Activated CD4-positive, alpha-beta memory T cell treated with anti-CD3 and anti-CD28 coated beads for 36 hours (primary cell): Measurements from ENCODE around the gene ADD2. TPM values are rescaled to one million over a fixed set of nuclear protein-coding genes. Genes with fewer than 3 reads are reported as not detected.

Source experiments
- CTCF ChIA-PET: fragments of 350-600 bp; sonication (Branson Sonifier 250); formaldehyde crosslinking; loops from one replicate; lab custom pipeline; 2021; ENCODE audit warnings: antibody characterized with exemption, inconsistent platforms; lab: Charles Lee
- POLR2A ChIA-PET: fragments of 350-600 bp; sonication (Branson Sonifier 250); formaldehyde crosslinking; loops from one replicate; lab custom pipeline; 2021; ENCODE audit warnings: antibody characterized with exemption; lab: Charles Lee
- DNase-seq: peaks from one replicate; pipeline ENCODE4 v3.0.0-alpha.2; 2020
- H3K27ac Mint-ChIP-seq: one replicate; pipeline ENCODE4 v1.8.0; 2021; ENCODE audit warnings: mixed read lengths
- H3K27me3 Mint-ChIP-seq: one replicate; pipeline ENCODE4 v1.8.0; 2021; ENCODE audit warnings: mixed read lengths
- H3K36me3 Mint-ChIP-seq: one replicate; pipeline ENCODE4 v1.8.0; 2021; ENCODE audit warnings: mixed read lengths
- H3K4me1 Mint-ChIP-seq: one replicate; pipeline ENCODE4 v1.8.0; 2021; ENCODE audit warnings: low read depth, mixed read lengths
- H3K4me3 Mint-ChIP-seq: one replicate; pipeline ENCODE4 v1.8.0; 2021; ENCODE audit warnings: mild to moderate bottlenecking, mixed read lengths
- H3K9me3 Mint-ChIP-seq: one replicate; pipeline ENCODE4 v1.8.0; 2021; ENCODE audit warnings: mixed read lengths
- intact Hi-C: fragments of 100-400 bp; cut with micrococcal nuclease; formaldehyde crosslinking; loops from one replicate; pipeline ENCODE4 v1.15.1; 2023
- total RNA-seq, 2 experiments: library from RNA; stranded (reverse); gene quantifications; one replicate each; pipeline ENCODE4 v1.2.3, GENCODE V29; 2021

The ADD2 gene
- total RNA-seq, 2 experiments from 2014 or later: 5.6 to 6.0 TPM

DNA sequence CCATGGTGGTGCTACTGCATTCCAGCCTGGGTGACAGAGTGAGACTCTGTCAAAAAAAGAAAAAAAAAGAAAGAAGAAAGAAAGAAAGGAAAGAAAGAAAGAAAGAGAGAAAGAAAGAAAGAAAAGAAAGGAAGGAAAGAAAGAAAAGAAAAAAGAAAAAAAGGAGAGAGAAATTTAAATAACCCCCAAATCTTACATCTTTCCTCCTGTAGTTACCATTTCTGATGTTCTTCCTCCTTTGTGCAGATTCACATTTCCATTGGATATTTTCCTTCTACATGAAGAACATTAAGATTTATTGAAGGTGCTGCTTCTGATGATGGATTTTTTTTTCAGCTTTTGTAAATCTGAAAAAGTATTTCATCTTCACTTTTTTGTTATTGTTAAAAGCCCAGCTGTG lies 117.0 kb downstream of the ADD2 start:
- Mint-ChIP-seq H3K36me3 (no peaks in the 10 kb centered on the region), H3K9me3 (no peaks in the 10 kb centered on the region), H3K4me3 (no peak overlapping the region), H3K4me1 (peaks cover 6% of the 10 kb centered on the region), H3K27me3 (peaks cover 16% of the 10 kb centered on the region), H3K27ac (no peak overlapping the region)
- intact Hi-C loops: loop anchor here (10.0 kb wide), 2 partner anchors 204 to 294 kb away; no protein-coding TSS in a partner anchor
- CTCF ChIA-PET: interaction anchor here (1.4 kb wide), 1 partner anchor 347 kb away, joined by 5 read pairs; no protein-coding TSS in a partner anchor
- no peak for DNase-seq
- POLR2A ChIA-PET: no interaction called here

DNA sequence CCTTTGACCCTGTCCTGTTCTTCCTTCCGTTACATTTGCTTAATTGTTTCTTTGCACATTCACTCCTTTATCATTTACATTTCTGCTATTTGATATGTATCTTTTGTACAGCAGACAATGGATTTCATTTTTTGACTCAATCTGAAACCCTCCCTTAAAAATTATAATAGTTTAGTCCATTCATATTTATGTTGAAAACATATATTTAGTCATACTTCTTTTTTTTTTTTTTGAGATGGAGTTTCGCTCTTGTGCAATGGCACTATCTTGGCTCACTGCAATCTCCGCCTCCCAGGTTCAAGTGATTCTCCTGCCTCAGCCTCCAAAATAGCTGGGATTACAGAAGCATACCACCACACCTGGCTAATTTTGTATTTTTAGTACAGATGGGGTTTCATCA lies 119.0 kb downstream of the ADD2 start:
- no peak overlapping the region for H3K4me3 Mint-ChIP-seq

DNA sequence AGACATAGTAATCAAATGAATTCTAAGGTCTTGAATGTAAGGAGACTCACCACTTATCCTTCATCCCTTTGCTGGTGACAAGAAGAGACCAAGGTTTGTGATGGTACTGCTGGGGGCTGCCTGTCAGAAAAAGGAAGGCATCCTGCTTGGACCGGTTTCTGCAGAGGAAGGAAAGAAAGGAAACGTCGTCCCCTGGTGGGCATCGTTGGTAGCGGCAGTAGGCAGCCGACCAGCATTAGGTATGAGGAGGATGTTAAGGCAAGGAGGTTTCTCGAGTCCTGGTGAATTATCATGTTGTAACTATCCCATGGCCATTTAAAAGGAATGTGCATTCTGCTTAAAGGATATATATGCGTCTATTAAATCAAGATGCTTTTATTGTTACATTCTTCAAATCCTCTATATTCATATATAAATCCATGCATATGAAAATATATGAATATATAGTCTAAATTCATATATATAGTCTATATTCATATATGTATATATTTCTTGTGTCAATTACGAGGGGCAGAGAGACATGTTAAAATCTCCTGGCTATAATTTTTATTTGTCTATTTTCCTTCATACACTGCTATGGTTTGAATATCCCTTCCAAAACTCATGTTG lies 120.0 kb downstream of the ADD2 start:
- peak; percentile 83 for DNase-seq
- Mint-ChIP-seq H3K9me3 (no peaks in the 10 kb centered on the region), H3K4me3 (no peak overlapping the region), H3K4me1 (no peaks in the 10 kb centered on the region), H3K27me3 (no peaks in the 10 kb centered on the region), H3K36me3 (no peaks in the 10 kb centered on the region), H3K27ac (no peak overlapping the region)
- ChIA-PET POLR2A (no interaction called here), CTCF (interaction anchor here (0.7 to 7.4 kb wide), 11 partner anchors 9 to 345 kb away, joined by 3 to 99 read pairs (median 4); partner anchors contain the start of gene FAM136A)
- intact Hi-C loops: loop anchor here (1.0 to 5.0 kb wide), 4 partner anchors 31 to 344 kb away; partner anchors contain the start of gene TGFA

More for the DNA sequence above, 119.0 kb downstream of the ADD2 start:
- Mint-ChIP-seq H3K27ac (no peak overlapping the region), H3K36me3 (no peaks in the 10 kb centered on the region), H3K9me3 (no peaks in the 10 kb centered on the region), H3K4me1 (no peaks in the 10 kb centered on the region), H3K27me3 (peaks cover 4% of the 10 kb centered on the region)
- intact Hi-C loops: loop anchor here (1.0 to 5.0 kb wide), 4 partner anchors 32 to 345 kb away; partner anchors contain the start of gene TGFA
- DNase-seq: no peak
- ChIA-PET CTCF (interaction anchor here (2.1 to 7.4 kb wide), 2 partner anchors 10 to 346 kb away, joined by 6 to 99 read pairs; partner anchors contain the start of gene FAM136A), POLR2A (no interaction called here)

DNA sequence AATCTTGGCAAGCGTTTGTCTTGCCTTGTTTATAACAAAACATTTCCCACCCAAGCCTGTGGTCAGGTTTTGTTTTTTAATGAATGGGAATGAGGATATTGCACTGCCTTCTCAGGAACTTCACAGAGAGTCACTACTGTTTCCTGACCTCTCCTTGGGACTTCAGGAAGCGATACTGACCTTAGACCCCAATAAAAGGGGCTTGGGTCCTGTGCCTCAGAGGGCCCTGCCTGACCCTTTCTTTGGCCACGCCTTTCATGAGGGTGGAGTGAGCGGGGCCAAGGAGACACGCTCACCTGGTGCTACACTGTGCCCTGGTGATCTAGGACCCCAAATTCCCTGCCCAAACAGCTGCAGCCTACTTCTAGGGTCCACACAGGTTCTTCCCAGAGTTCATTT lies 121.6 kb downstream of the ADD2 start:
- Mint-ChIP-seq H3K27ac (no peak overlapping the region), H3K4me3 (no peak overlapping the region), H3K27me3 (no peaks in the 10 kb centered on the region), H3K9me3 (no peaks in the 10 kb centered on the region), H3K4me1 (peaks cover 4% of the 10 kb centered on the region), H3K36me3 (no peaks in the 10 kb centered on the region)
- CTCF ChIA-PET: interaction anchor here (0.7 to 7.4 kb wide), 9 partner anchors 9 to 343 kb away, joined by 3 to 99 read pairs (median 5); partner anchors contain the start of gene FAM136A
- POLR2A ChIA-PET: no interaction called here
- intact Hi-C loops: loop anchor here (5.0 kb wide), 1 partner anchor 94 kb away; the partner anchor contains the start of gene TGFA
- no peak for DNase-seq

DNA sequence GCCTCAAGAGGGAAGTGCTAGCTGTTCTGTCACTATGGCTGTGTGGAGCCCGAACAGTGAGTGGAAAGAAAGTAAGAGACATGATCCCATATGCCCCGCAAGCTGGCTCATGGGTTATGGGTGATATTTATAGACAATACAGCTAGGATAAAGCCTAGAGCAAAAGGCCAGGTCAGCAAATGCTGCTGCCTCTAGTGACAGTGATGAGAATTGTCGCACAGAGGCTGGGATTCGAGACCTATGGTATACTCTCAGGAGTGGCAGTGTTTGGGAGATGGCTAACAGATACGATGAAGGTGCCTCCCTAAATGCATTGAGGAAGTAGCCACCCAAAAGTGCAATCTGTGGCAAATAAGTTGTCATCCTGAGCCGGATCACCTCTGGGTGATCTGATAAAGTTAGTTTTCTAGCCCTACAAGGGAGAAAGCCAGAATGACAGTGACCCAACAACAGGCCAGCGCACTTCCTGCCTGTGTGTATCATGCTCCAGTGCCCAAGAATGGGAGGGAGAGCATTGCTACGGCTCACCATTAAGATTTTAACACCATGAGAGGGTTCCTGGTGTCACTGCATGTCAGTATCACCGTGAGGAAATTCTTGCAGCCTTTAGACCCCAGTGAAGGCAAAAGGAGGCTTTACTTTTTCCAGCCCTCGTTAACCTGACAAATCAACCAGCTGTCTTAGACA lies 122.1 kb downstream of the ADD2 start:
- Mint-ChIP-seq H3K27me3 (no peaks in the 10 kb centered on the region), H3K4me3 (no peak overlapping the region), H3K9me3 (no peaks in the 10 kb centered on the region), H3K36me3 (no peaks in the 10 kb centered on the region), H3K4me1 (peaks cover 8% of the 10 kb centered on the region), H3K27ac (no peak overlapping the region)
- CTCF ChIA-PET: interaction anchor here (0.7 to 7.4 kb wide), 11 partner anchors 9 to 342 kb away, joined by 3 to 99 read pairs (median 3); partner anchors contain the start of gene FAM136A
- intact Hi-C loops: loop anchor here (5.0 kb wide), 1 partner anchor 94 kb away; the partner anchor contains the start of gene TGFA
- DNase-seq: no peak
- POLR2A ChIA-PET: no interaction called here

DNA sequence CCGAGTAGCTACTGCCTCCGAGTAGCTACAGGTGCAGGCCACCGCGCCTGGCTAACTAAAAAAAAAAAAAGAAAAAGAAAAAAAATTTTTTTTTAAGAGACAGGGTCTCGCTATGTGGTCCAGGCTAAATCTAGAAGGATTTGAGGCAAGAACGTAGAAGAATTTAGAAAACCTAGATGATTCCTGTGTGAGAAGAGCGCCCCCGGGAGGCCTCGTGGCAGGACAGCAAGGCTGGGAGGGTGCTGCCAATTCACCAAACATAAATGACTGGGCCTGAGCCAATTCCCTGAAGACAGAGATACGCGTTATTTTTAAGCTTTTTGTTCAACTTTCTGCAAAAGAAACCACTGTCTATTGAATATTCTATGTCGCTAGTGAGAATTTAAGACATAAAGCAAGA lies 124.3 kb downstream of the ADD2 start:
- Mint-ChIP-seq H3K27ac (no peak overlapping the region), H3K4me3 (no peak overlapping the region), H3K36me3 (no peaks in the 10 kb centered on the region), H3K27me3 (no peaks in the 10 kb centered on the region), H3K9me3 (no peaks in the 10 kb centered on the region), H3K4me1 (peaks cover 23% of the 10 kb centered on the region)
- peak; percentile 56 for DNase-seq
- intact Hi-C loops: loop anchor here (1.0 kb wide), 1 partner anchor 302 kb away; no protein-coding TSS in a partner anchor
- ChIA-PET POLR2A (interaction anchor here (0.6 kb wide), 1 partner anchor 64 kb away, joined by 3 read pairs; no protein-coding TSS in a partner anchor), CTCF (interaction anchor here (0.6 to 7.4 kb wide), 7 partner anchors 13 to 386 kb away, joined by 3 to 99 read pairs (median 5); partner anchors contain the start of genes FAM136A and PCYOX1)

DNA sequence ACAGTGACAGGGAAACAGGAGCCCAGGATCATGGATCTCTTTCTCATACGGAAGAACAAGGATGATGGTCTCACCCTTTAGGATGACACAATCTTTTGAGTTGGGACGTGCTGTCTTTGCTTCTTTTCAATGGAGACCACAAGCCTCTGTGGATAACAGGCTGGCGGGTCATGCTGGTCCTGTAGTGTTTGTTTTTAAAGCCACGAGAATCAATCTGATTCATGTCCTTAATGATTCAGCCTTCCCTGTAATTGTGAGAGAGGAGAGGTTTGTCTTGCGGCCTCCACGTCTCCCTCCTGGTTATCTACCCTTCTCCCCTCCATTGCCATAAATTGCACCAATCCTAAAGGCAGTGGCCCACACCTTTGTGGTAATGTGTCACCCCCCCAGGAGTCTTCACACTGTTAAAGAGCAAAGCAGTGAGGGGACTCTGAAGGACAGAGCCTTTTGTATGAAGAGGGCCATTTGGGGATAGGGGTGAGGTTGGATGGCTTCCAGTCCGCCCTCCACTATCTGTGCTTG lies 126.7 kb downstream of the ADD2 start:
- ChIA-PET POLR2A (no interaction called here), CTCF (no interaction called here)
- Mint-ChIP-seq H3K27ac (no peak overlapping the region), H3K36me3 (no peaks in the 10 kb centered on the region), H3K9me3 (no peaks in the 10 kb centered on the region), H3K4me1 (peaks cover 32% of the 10 kb centered on the region), H3K4me3 (no peak overlapping the region), H3K27me3 (no peaks in the 10 kb centered on the region)
- intact Hi-C loops: no loop called here
- DNase-seq: peak; percentile 31

DNA sequence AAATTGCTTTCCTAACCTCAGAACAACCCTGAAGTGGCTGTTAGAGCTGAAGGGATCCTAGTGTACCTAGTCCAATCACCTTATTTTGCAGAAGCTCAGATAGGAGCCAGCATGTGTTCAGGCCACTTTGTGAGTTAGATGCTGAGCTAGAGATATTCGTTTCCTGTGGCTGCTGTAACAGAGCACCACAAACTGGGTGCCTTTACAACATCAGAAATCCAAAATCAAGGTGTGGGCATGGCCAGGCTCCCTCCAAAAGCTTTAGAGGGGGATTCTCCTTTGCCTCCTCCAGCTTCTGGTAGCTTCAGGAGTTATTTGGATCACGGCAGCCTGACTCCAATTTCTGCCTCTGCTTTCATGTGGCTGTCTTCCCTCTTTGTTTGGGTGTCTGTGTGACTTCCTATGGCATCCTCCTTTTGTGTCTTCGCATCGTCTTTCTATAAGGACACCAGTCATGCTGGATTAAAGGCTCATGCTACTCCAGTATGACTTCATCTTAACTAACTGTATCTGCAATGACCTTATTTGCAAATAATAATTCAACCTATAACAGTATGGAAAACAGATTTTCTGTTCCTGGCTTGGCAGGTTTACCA lies 128.1 kb downstream of the ADD2 start:
- ChIA-PET CTCF (interaction anchor here (1.6 to 1.7 kb wide), 4 partner anchors 20 to 338 kb away, joined by 4 to 6 read pairs (median 4); partner anchors contain the start of gene FAM136A), POLR2A (no interaction called here)
- H3K27ac Mint-ChIP-seq: no peak overlapping the region
- H3K4me1 Mint-ChIP-seq: peaks cover 32% of the 10 kb centered on the region
- H3K9me3 Mint-ChIP-seq: no peaks in the 10 kb centered on the region
- DNase-seq: no peak
- intact Hi-C loops: no loop called here
- no peaks in the 10 kb centered on the region for H3K27me3 Mint-ChIP-seq
- H3K36me3 Mint-ChIP-seq: no peaks in the 10 kb centered on the region
- no peak overlapping the region for H3K4me3 Mint-ChIP-seq

DNA sequence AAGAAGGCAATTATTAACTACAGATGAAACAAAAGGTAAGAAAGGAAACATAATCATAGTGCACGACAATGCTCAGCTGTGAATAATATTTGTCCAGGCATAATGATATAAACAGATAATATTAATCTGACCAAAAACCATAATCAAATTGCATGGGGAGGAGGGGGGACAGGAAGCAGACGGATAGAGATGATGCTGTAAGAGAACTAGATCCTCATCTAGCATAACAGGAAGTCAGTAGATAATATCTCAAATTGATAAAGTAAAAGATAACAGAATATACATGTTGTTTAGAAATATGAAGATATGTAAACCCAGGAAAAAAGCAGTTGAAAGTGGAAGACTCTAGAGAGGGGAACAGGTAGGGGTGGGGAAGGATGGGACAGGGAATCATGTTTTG lies 129.4 kb downstream of the ADD2 start:
- Mint-ChIP-seq H3K27ac (no peak overlapping the region), H3K9me3 (no peaks in the 10 kb centered on the region)
- POLR2A ChIA-PET: no interaction called here

DNA sequence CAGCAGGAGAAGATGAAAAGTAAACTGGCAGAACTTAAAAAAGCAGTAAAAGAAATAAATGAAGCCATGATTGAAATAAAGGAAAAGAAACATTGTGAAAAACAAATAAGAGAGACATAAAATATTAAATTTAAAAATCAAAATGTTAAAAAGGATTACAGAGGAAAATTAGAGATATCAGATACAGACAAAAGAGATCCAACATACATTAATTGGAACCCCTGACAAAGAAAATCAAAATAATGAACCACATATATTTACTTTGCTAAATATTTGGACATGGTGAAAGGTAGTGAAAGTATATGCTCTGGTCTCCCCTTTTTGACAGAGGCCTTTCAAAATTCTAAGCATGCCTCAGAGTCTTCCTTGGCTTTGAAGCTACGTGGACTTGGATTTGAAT lies 134.5 kb downstream of the ADD2 start:
- Mint-ChIP-seq H3K4me1 (peaks cover 6% of the 10 kb centered on the region), H3K4me3 (no peak overlapping the region)
- CTCF ChIA-PET: interaction anchor here (0.7 to 1.4 kb wide), 2 partner anchors 14 to 330 kb away, joined by 3 to 7 read pairs; no protein-coding TSS in a partner anchor

More for the DNA sequence above, 129.4 kb downstream of the ADD2 start:
- DNase-seq: no peak
- H3K36me3 Mint-ChIP-seq: no peaks in the 10 kb centered on the region
- no peak overlapping the region for H3K4me3 Mint-ChIP-seq
- CTCF ChIA-PET: interaction anchor here (0.6 to 1.2 kb wide), 3 partner anchors 9 to 224 kb away, joined by 3 to 6 read pairs (median 3); no protein-coding TSS in a partner anchor
- H3K4me1 Mint-ChIP-seq: peaks cover 32% of the 10 kb centered on the region
- intact Hi-C loops: no loop called here
- no peaks in the 10 kb centered on the region for H3K27me3 Mint-ChIP-seq

DNA sequence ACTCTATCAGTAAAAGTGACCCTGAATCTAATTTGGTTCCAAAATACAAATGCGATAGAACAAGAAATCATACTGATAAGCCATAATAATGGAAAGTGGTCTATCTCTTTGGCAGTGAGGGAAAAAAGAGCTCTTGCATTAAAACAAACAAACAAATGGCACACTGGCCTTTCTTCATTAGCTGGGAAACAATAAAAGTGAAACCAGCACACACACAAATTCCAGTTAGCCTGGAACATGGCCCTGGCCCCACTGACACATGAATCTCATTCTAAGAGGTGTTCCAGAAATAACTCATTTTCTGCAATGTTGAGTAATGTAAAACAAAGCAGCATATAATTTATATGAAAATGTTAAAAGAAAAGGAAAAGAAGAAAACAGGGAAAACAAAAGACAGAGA lies 135.0 kb downstream of the ADD2 start:
- intact Hi-C loops: no loop called here
- POLR2A ChIA-PET: no interaction called here
- H3K9me3 Mint-ChIP-seq: peaks cover 3% of the 10 kb centered on the region
- no peaks in the 10 kb centered on the region for H3K36me3 Mint-ChIP-seq
- no peak for DNase-seq
- peaks cover 1% of the 10 kb centered on the region for H3K4me1 Mint-ChIP-seq
- CTCF ChIA-PET: interaction anchor here (1.4 kb wide), 1 partner anchor 330 kb away, joined by 7 read pairs; no protein-coding TSS in a partner anchor
- no peak overlapping the region for H3K4me3 Mint-ChIP-seq
- H3K27me3 Mint-ChIP-seq: peaks cover 3% of the 10 kb centered on the region
- H3K27ac Mint-ChIP-seq: no peak overlapping the region

More for the DNA sequence above, 134.5 kb downstream of the ADD2 start:
- DNase-seq: no peak
- no peaks in the 10 kb centered on the region for H3K36me3 Mint-ChIP-seq
- H3K9me3 Mint-ChIP-seq: peaks cover 3% of the 10 kb centered on the region
- POLR2A ChIA-PET: no interaction called here
- no peak overlapping the region for H3K27ac Mint-ChIP-seq
- intact Hi-C loops: no loop called here
- H3K27me3 Mint-ChIP-seq: peaks cover 3% of the 10 kb centered on the region
